ENCODE results near the gene SHANK1. TPM values are rescaled to one million over a fixed set of nuclear protein-coding genes. Genes with fewer than 3 reads are reported as not detected.
"Not testable (repeated sequence)": the region's sequence is repeated elsewhere in the genome, so short reads cannot be mapped to it uniquely, and the experiment has no call there.

Gene SHANK1
- polyA plus RNA-seq, 6 donors from 2014 or later = not detected

- H3K9me3 Mint-ChIP-seq; DNase-seq; H3K36me3 Mint-ChIP-seq; H3K4me3 Mint-ChIP-seq; H3K4me1 Mint-ChIP-seq; H3K27ac Mint-ChIP-seq; ATAC-seq (ENCODE audit: low read depth in 2 of 2): not testable (repeated sequence)
- peaks cover 7 to 48% (median 18%) of the 10 kb centered on the region in 3 donors for H3K27me3 Mint-ChIP-seq
Measured at GRCh38 chr19:50747141-50747540, 27.5 kb upstream of the SHANK1 start.

GRCh38 chr19:50745221-50745620 lies 25.6 kb upstream of the SHANK1 start:
- no peaks in the 10 kb centered on the region for H3K4me1 Mint-ChIP-seq
- no peak overlapping the region for H3K27ac Mint-ChIP-seq
- DNase-seq (no peak), ATAC-seq (ENCODE audit: low read depth in 2 of 2) (no peak)
- peaks cover 18 to 56% (median 34%) of the 10 kb centered on the region in 3 donors for H3K27me3 Mint-ChIP-seq
- H3K4me3 Mint-ChIP-seq = no peak overlapping the region
- peaks cover 0 to 2% (median 0%) of the 10 kb centered on the region in 7 donors for H3K9me3 Mint-ChIP-seq
- no peaks in the 10 kb centered on the region for H3K36me3 Mint-ChIP-seq

- no peak overlapping the region for H3K27ac Mint-ChIP-seq
- H3K36me3 Mint-ChIP-seq = no peaks in the 10 kb centered on the region
- H3K4me1 Mint-ChIP-seq = no peaks in the 10 kb centered on the region
- peaks cover 0 to 2% (median 0%) of the 10 kb centered on the region in 7 donors for H3K9me3 Mint-ChIP-seq
- no peak for DNase-seq
- no peak for ATAC-seq (ENCODE audit: low read depth in 2 of 2)
- peaks cover 27 to 69% (median 46%) of the 10 kb centered on the region in 3 donors for H3K27me3 Mint-ChIP-seq
- H3K4me3 Mint-ChIP-seq = no peak overlapping the region
Measured at GRCh38 chr19:50743537-50743936, 23.9 kb upstream of the SHANK1 start.

GRCh38 chr19:50741179-50741933 lies 21.8 kb upstream of the SHANK1 start:
- Mint-ChIP-seq H3K27ac (peak overlapping the region in 1 of 6 donors; percentile 67), H3K27me3 (peaks cover 36 to 80% (median 55%) of the 10 kb centered on the region in 3 donors), H3K9me3 (peaks cover 0 to 3% (median 0%) of the 10 kb centered on the region in 7 donors), H3K4me3 (no peak overlapping the region), H3K4me1 (no peaks in the 10 kb centered on the region), H3K36me3 (peaks cover 0 to 5% of the 10 kb centered on the region in 2 donors)
- DNase-seq (no peak), ATAC-seq (ENCODE audit: low read depth in 2 of 2) (no peak)

- Mint-ChIP-seq H3K4me3 (no peak overlapping the region), H3K27me3 (peaks cover 43 to 80% (median 55%) of the 10 kb centered on the region in 3 donors), H3K36me3 (peaks cover 0 to 8% of the 10 kb centered on the region in 2 donors), H3K4me1 (no peaks in the 10 kb centered on the region), H3K27ac (peak overlapping the region in 1 of 6 donors; percentile 27), H3K9me3 (peaks cover 0 to 4% (median 0%) of the 10 kb centered on the region in 7 donors)
- DNase-seq (no peak), ATAC-seq (ENCODE audit: low read depth in 2 of 2) (no peak)
Measured at GRCh38 chr19:50739914-50740426, 20.4 kb upstream of the SHANK1 start.

GRCh38 chr19:50739132-50739913 lies 19.7 kb upstream of the SHANK1 start:
- peaks cover 0 to 8% of the 10 kb centered on the region in 2 donors for H3K36me3 Mint-ChIP-seq
- peak overlapping the region in 2 of 6 donors; percentile 39 to 84 for H3K27ac Mint-ChIP-seq
- H3K27me3 Mint-ChIP-seq = peaks cover 43 to 73% (median 55%) of the 10 kb centered on the region in 3 donors
- no peaks in the 10 kb centered on the region for H3K4me1 Mint-ChIP-seq
- H3K9me3 Mint-ChIP-seq = peaks cover 0 to 4% (median 0%) of the 10 kb centered on the region in 7 donors
- no peak overlapping the region for H3K4me3 Mint-ChIP-seq
- no peak for DNase-seq
- no peak for ATAC-seq (ENCODE audit: low read depth in 2 of 2)

GRCh38 chr19:50736338-50736737 lies 16.7 kb upstream of the SHANK1 start:
- Mint-ChIP-seq H3K27me3 (peaks cover 46 to 80% (median 58%) of the 10 kb centered on the region in 3 donors), H3K4me3 (no peak overlapping the region), H3K27ac (no peak overlapping the region), H3K4me1 (no peaks in the 10 kb centered on the region), H3K36me3 (peaks cover 0 to 8% of the 10 kb centered on the region in 2 donors), H3K9me3 (peaks cover 0 to 4% (median 0%) of the 10 kb centered on the region in 7 donors)
- DNase-seq = no peak
- no peak for ATAC-seq (ENCODE audit: low read depth in 2 of 2)

- peaks cover 0 to 8% of the 10 kb centered on the region in 2 donors for H3K36me3 Mint-ChIP-seq
- H3K27ac Mint-ChIP-seq = no peak overlapping the region
Measured at GRCh38 chr19:50735869-50736268, 16.3 kb upstream of the SHANK1 start.

GRCh38 chr19:50729894-50730293 lies 10.3 kb upstream of the SHANK1 start:
- Mint-ChIP-seq H3K27ac (no peak overlapping the region), H3K36me3 (no peaks in the 10 kb centered on the region), H3K27me3 (peaks cover 23 to 81% (median 51%) of the 10 kb centered on the region in 3 donors), H3K9me3 (peaks cover 0 to 8% (median 0%) of the 10 kb centered on the region in 7 donors), H3K4me1 (peaks cover 11 to 22% (median 15%) of the 10 kb centered on the region in 3 donors), H3K4me3 (peak overlapping the region in 1 of 8 donors; percentile 12)
- DNase-seq (no peak), ATAC-seq (ENCODE audit: low read depth in 2 of 2) (no peak)

More at GRCh38 chr19:50735869-50736268, 16.3 kb upstream of the SHANK1 start:
- no peak for DNase-seq
- ATAC-seq (ENCODE audit: low read depth in 2 of 2) = no peak
- no peaks in the 10 kb centered on the region for H3K4me1 Mint-ChIP-seq
- H3K9me3 Mint-ChIP-seq = peaks cover 0 to 4% (median 0%) of the 10 kb centered on the region in 7 donors
- H3K27me3 Mint-ChIP-seq = peaks cover 45 to 79% (median 58%) of the 10 kb centered on the region in 3 donors
- H3K4me3 Mint-ChIP-seq = no peak overlapping the region

GRCh38 chr19:50728084-50728737 lies 8.6 kb upstream of the SHANK1 start:
- DNase-seq (no peak), ATAC-seq (ENCODE audit: low read depth in 2 of 2) (peak; percentile 17 to 22)
- Mint-ChIP-seq H3K27ac (no peak overlapping the region), H3K4me3 (peak overlapping the region in 2 of 8 donors; percentile 38 to 74), H3K4me1 (peaks cover 23 to 36% (median 26%) of the 10 kb centered on the region in 3 donors), H3K27me3 (peaks cover 22 to 87% (median 59%) of the 10 kb centered on the region in 3 donors), H3K36me3 (peaks cover 0 to 8% of the 10 kb centered on the region in 2 donors), H3K9me3 (peaks cover 0 to 8% (median 2%) of the 10 kb centered on the region in 7 donors)

- Mint-ChIP-seq H3K36me3 (peaks cover 0 to 14% of the 10 kb centered on the region in 2 donors), H3K4me1 (peaks cover 31 to 43% (median 32%) of the 10 kb centered on the region in 3 donors), H3K9me3 (peaks cover 0 to 8% (median 2%) of the 10 kb centered on the region in 7 donors), H3K27ac (peak overlapping the region in 1 of 6 donors; percentile 56), H3K4me3 (peak overlapping the region in 7 of 8 donors; percentile 60 to 92 (median 80)), H3K27me3 (peaks cover 12 to 88% (median 65%) of the 10 kb centered on the region in 3 donors)
- ATAC-seq (ENCODE audit: low read depth in 2 of 2) (no peak), DNase-seq (no peak)
Measured at GRCh38 chr19:50725911-50726230, 6.3 kb upstream of the SHANK1 start.

GRCh38 chr19:50725218-50725910 lies 5.8 kb upstream of the SHANK1 start:
- ATAC-seq (ENCODE audit: low read depth in 2 of 2) (peak; percentile 44 to 46), DNase-seq (no peak)
- Mint-ChIP-seq H3K27me3 (peaks cover 15 to 90% (median 70%) of the 10 kb centered on the region in 3 donors), H3K9me3 (peaks cover 0 to 12% (median 2%) of the 10 kb centered on the region in 7 donors), H3K4me1 (peaks cover 33 to 48% (median 36%) of the 10 kb centered on the region in 3 donors), H3K27ac (peak overlapping the region in 3 of 6 donors; percentile 70 to 90 (median 82)), H3K4me3 (peak overlapping the region; percentile 60 to 92 (median 83)), H3K36me3 (peaks cover 0 to 17% of the 10 kb centered on the region in 2 donors)
